Spleen (tissue), 7 donors: ENCODE data around the gene RPL38.

ENCODE experiments used
- CTCF ChIP-seq, 11 experiments: fragments of 200-600 bp in 7 of 11; fragments of 450-650 bp in 4 of 11; sonication (generic) in 4 of 11; IDR thresholded peaks in 8 of 11; conservative IDR thresholded peaks in 3 of 11; 1 replicate in 7 of 11; 2 replicates in 4 of 11; pipeline versions ENCODE4 v1.4.0 to v1.8.0; 2016 to 2021; ENCODE audit warnings: antibody characterized with exemption in 11 of 11, inconsistent platforms in 4 of 11, mild to moderate bottlenecking in 1 of 11
- POLR2A ChIP-seq, 3 donors: fragments of 450-650 bp; IDR thresholded peaks; one replicate each; pipeline ENCODE4 v1.5.1; 2017; ENCODE audit warnings: antibody characterized with exemption in 3 of 3, mild to moderate bottlenecking in 1 of 3
- POLR2AphosphoS5 ChIP-seq, 3 donors: sonication (generic); formaldehyde crosslinking; IDR thresholded peaks; one replicate each; pipeline ENCODE4 v1.5.1; 2017; ENCODE audit warnings: antibody characterized with exemption in 3 of 3
- donor health status: DM: no; HTN: no; CAD: no; lungs with moderate emphysema.
- donor health status: DM: no; HTN: no; CAD: no.
- donor health status: DM: no; HTN: no; CAD: no.

GRCh38 chr17:74212209-74212912, 8.9 kb downstream of the RPL38 start:
- TF ChIP-seq CTCF (IDR thresholded peaks at IDR 0.05 in 8 of 11, conservative IDR thresholded peaks at IDR 0.05 in 3 of 11), result no peak
- TF ChIP-seq POLR2A (IDR thresholded peaks at IDR 0.05), result no peak
- peak in 2 of 3 donors; percentile 43 to 66 for TF ChIP-seq POLR2AphosphoS5 (IDR thresholded peaks at IDR 0.05)
